GM04503 (cell line): ENCODE results near the gene OR4F17.
"Not testable (repeated sequence)": the region's sequence is repeated elsewhere in the genome, so short reads cannot be mapped to it uniquely, and the experiment has no call there.

Source experiments
- DNase-seq: peaks from one replicate; pipeline ENCODE4 v3.0.0-alpha.2; 2012; ENCODE audit warnings: low read depth

Gene OR4F17, protein sequence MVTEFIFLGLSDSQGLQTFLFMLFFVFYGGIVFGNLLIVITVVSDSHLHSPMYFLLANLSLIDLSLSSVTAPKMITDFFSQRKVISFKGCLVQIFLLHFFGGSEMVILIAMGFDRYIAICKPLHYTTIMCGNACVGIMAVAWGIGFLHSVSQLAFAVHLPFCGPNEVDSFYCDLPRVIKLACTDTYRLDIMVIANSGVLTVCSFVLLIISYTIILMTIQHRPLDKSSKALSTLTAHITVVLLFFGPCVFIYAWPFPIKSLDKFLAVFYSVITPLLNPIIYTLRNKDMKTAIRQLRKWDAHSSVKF

DNA sequence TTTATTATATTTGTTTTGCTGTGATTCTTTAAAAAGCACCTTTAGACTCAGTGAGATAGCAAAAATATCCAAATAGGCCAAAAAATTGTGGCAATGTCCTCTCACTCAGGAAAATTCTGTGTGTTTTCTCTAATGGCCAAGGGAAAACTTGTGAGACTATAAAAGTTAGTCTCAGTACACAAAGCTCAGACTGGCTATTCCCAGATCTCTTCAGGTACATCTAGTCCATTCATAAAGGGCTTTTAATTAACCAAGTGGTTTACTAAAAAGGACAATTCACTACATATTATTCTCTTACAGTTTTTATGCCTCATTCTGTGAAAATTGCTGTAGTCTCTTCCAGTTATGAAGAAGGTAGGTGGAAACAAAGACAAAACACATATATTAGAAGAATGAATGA lies at the start of gene OR4F17:
TSS of gene OR4F17 (plus strand) at position 301 of the 400 bp plus-strand sequence. CDS start 3,575 bp downstream, outside the sequence.
- not testable (repeated sequence) for DNase-seq

DNA sequence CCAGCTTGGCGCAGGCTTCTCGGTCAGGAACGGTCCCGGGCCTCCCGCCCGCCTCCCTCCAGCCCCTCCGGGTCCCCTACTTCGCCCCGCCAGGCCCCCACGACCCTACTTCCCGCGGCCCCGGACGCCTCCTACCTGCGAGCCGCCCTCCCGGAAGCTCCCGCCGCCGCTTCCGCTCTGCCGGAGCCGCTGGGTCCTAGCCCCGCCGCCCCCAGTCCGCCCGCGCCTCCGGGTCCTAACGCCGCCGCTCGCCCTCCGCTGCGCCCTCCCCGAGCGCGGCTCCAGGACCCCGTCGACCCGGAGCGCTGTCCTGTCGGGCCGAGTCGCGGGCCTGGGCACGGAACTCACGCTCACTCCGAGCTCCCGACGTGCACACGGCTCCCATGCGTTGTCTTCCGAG lies 36.1 kb upstream of the OR4F17 start:
- DNase-seq: not testable (repeated sequence)

DNA sequence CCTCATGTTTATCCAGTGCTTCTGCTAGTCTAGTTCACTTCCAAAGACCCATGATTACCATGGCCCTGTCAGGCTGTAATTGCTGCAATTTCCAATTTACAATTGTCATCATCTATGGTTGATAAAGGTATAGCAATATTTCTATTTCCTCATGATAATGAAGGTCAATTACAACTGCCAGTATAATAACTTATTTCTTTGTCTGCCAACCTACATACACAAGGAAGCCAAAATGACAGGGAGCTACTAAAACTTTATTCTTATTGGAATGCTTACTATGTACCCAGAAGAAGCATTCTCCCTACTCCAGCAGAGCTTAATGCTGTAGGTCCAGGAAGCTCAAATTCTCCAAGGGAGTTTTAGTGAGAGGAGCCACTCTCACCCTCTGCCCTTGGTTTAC lies 24.0 kb upstream of the OR4F17 start:
- DNase-seq: not testable (repeated sequence)

DNA sequence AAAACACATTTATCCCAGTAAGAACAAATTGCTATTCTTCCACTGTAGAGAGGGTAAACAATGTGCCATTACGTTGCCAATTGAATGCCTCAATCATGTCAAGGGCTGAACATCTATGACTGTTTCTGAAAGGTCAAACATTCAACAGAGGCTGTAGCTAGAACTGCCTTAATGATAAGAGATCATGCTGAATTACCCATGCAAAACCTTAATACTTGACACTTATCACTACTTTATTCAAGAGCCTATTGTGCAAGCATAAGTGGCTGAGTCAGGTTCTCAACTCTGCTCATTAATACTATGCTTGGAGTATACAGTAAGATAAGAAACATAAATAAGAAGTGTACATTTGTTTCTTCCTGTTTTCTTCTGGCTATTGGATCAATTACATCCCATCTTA lies 23.3 kb upstream of the OR4F17 start:
- not testable (repeated sequence) for DNase-seq

DNA sequence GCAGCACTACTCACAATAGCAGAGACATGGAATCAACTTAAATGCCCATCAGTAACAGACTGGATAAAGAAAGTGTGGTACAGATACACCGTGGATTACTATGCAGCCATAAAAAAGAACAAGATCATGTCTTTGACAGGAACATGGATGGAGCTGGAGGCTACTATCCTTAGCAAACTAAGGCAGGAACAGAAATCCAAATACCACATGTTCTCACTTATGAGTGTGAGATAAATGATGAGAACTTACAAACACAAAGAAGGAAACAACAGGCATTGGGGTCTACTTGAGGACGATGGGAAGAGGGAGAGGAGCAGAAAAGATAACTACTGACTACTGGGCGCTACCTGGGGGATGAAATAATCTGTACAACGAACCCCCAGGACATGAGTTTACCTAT lies 16.2 kb upstream of the OR4F17 start:
- DNase-seq: not testable (repeated sequence)

DNA sequence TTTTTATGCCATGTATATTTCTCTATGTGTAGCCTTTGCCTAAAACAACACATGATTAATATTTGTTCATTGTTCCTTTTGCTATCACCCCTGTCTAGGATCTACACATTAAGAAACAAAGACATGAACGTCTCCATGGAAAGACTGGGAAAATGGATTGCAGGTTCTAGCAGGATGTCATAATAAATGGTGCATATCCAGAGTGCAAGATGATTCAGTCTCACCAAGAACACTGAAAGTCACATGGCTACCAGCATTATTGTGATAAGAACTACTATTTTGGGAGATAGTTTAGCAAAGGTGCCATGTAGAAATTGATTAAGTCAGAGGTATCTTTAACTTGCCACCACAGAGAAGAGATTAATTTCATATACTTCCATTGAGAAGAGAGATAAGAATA lies 12.1 kb upstream of the OR4F17 start:
- DNase-seq: not testable (repeated sequence)

DNA sequence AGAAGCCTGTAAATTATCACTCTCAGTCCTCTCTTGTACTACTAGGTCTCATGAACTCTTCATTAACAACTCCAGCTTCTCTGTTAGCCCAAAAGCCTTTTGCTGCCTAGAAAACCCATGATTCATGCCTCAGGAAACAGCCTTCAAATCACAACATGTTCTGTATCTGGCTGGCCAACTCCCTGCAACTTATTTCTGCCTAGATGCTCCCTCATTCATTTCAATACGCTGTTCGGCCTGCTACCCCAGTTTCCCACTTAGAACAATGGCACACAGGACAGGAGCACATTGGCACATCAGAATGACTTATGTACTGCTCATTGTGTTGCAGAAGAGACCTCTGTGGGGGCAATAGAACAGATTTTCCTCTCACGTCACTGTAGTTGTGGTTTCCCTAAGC lies 9.3 kb upstream of the OR4F17 start:
- not testable (repeated sequence) for DNase-seq

DNA sequence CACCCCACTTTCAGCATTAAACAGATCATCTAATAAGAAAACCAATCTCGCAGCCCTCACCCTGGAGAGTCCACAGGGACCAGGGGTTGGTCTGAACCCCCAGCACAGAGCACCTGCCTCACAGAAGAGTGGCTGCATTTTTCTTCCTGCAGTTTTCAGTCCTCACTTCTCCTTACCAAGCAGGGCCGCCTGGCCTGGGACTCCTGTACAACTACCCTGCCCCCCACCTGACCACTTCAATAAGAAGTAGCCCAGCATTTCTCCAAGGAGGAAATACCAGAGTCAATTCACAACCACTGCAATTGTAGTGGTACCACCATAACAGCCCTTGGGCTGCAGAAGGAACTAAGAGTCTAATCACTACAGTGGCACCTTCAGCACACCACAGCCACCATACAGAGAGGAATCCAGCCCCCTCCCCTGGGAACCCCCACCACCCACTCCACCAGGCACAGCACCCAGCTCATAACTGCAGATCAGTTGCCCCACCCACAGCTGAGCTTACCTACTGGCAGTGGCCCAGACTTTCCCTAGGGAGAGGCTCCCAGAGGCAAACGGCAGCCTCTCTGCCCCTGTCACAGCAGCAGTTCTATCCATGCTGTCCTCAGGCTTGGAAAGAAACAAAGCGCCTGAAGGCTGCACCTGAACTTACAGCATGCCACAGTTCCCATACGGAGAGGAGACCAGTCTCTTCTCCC lies 13.7 kb downstream of the OR4F17 start:
- DNase-seq: not testable (repeated sequence)
